Left lung (tissue), 10 donors: ENCODE measurements around the gene PTPRM. TPM values are rescaled to one million over a fixed set of nuclear protein-coding genes. Genes with fewer than 3 reads are reported as not detected.

Experiments used
- ATAC-seq: fragments of 200-7000 bp; cut with Tn5 transposase; one replicate; pipeline ENCODE4 v1.9.1; 2020; ENCODE audit warnings: moderate library complexity
- DNase-seq, 4 donors: peaks; one replicate each; pipeline ENCODE4 v3.0.0-alpha.2; 2013 to 2020
- H3K27ac ChIP-seq, 2 donors: fragments of 200-600 bp; sonication (generic) in 1 of 2; one replicate each; pipeline versions ENCODE4 v1.5.0 to v1.8.0; 2020 to 2021
- H3K27me3 ChIP-seq, 2 donors: fragments of 200-600 bp; sonication (generic) in 1 of 2; one replicate each; pipeline versions ENCODE4 v1.5.0 to v1.8.0; 2020 to 2021
- H3K36me3 ChIP-seq, 2 donors: fragments of 200-600 bp; sonication (generic) in 1 of 2; one replicate each; pipeline versions ENCODE4 v1.5.0 to v1.8.0; 2020 to 2021
- H3K4me1 ChIP-seq, 2 donors: fragments of 200-600 bp; one replicate each; pipeline ENCODE4 v1.8.0; 2021
- H3K4me3 ChIP-seq, 2 donors: fragments of 200-600 bp; sonication (generic) in 1 of 2; one replicate each; pipeline versions ENCODE4 v1.5.0 to v1.8.0; 2020 to 2021; ENCODE audit warnings: mild to moderate bottlenecking in 1 of 2
- H3K9me3 ChIP-seq, 2 donors: fragments of 200-600 bp; sonication (generic) in 1 of 2; one replicate each; pipeline versions ENCODE4 v1.5.0 to v1.8.0; 2020 to 2021
- intact Hi-C, 2 donors: fragments of 100-400 bp; cut with DNase I; formaldehyde crosslinking; loops; one replicate each; pipeline versions ENCODE4 v1.11.2 to v1.14.2; 2022
- polyA plus RNA-seq, 6 donors: library from polyadenylated mRNA; unstranded; fragments of 120-200 nt; gene quantifications; one replicate each; pipeline ENCODE4 v1.2.1, GENCODE V29; 2013; ENCODE audit not compliant: insufficient read length in 6 of 6
- total RNA-seq, 2 donors: library from RNA; stranded (reverse); fragmentation: NEBNext Ultra II Directional; extraction: Animal tissue kit (Norgen Biotek cat#: 25700); gene quantifications; one replicate each; pipeline ENCODE4 v1.2.1, GENCODE V29; 2021
- TF ChIP-seq, protein P1 (sequence below), 2 donors: fragments of 200-600 bp; sonication (generic) in 1 of 2; IDR thresholded peaks; one replicate each; pipeline versions ENCODE4 v1.5.0 to v1.8.0; 2021; ENCODE audit warnings: antibody characterized with exemption in 2 of 2
- donor health status: DM: no; HTN: yes; CAD: no.
- donor health status: DM: no; HTN: no; CAD: no.

The PTPRM gene
- total and polyA plus RNA-seq, 8 donors = 76.4 to 99.6 (median 90.1) TPM

DNA sequence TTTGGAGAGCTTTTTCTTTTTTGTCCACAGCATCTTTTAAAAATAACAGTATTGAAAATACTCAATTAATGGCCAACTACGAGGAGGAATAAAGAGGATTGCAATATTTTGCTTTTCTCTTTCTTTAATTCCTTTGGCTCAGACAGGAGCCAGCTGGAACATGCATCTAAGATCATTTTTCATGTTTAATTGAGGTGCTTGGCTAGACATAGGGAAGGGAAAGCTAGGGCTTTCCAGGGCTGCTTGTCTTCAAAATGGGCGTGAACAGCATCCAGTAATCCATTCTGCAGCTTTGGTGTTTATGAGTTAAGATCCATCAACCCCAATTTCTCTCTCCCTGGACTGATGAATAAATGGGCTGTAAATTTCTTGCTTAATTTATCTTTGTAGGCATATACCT is 323.0 kb downstream of the PTPRM start:
- no peak overlapping the region for H3K27ac ChIP-seq
- DNase-seq (peak in 1 of 4 donors; percentile 28), ATAC-seq (no peak)
- H3K4me1 ChIP-seq = no peaks in the 10 kb centered on the region
- H3K27me3 ChIP-seq = no peaks in the 10 kb centered on the region
- no peak overlapping the region for H3K4me3 ChIP-seq
- intact Hi-C loops = no loop called here
- TF ChIP-seq, protein P1, sequence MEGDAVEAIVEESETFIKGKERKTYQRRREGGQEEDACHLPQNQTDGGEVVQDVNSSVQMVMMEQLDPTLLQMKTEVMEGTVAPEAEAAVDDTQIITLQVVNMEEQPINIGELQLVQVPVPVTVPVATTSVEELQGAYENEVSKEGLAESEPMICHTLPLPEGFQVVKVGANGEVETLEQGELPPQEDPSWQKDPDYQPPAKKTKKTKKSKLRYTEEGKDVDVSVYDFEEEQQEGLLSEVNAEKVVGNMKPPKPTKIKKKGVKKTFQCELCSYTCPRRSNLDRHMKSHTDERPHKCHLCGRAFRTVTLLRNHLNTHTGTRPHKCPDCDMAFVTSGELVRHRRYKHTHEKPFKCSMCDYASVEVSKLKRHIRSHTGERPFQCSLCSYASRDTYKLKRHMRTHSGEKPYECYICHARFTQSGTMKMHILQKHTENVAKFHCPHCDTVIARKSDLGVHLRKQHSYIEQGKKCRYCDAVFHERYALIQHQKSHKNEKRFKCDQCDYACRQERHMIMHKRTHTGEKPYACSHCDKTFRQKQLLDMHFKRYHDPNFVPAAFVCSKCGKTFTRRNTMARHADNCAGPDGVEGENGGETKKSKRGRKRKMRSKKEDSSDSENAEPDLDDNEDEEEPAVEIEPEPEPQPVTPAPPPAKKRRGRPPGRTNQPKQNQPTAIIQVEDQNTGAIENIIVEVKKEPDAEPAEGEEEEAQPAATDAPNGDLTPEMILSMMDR (IDR thresholded peaks at IDR 0.05) = no peak
- no peaks in the 10 kb centered on the region for H3K9me3 ChIP-seq
- H3K36me3 ChIP-seq = no peaks in the 10 kb centered on the region

DNA sequence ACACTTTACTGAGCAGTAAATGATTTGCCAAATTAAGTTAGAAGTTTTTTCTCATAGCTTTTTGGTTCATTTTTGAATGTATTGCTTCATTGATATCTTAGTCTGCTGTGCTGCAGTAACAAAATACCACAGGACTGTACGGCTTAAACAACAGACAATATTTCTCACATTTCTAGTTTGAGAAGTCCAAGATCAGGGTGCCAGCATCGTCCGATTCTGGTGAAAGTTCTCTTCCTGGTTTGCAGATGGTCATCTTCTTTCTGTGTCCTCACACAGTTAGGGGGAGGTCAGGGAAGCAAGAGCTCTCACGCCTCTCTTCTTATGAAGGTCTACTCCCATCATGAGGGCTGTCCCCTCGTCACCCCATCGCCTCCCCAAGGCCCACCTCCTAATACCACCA is 325.4 kb downstream of the PTPRM start:
- intact Hi-C loops = no loop called here
- no peak overlapping the region for H3K27ac ChIP-seq

DNA sequence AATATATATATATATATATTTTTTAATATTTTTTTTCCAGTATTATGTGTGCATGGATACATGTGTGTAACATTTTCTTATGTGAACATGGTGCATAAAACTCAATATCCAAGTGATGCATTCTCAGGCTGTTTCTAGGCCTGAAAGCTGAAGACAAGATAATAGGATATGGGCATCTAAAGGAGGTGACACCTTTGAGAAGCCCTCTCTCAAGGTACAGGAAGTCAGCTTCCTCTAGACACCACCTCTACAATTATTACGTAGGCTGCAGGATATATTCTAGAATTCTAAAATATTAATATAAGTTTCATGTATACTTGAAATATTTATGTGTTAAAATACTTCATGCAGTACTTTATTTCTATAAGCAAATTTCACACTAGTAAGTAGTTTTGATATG is 327.5 kb downstream of the PTPRM start:
- DNase-seq (no peak), ATAC-seq (no peak)
- TF ChIP-seq, protein P1 (IDR thresholded peaks at IDR 0.05) = no peak
- Histone ChIP-seq H3K36me3 (no peaks in the 10 kb centered on the region), H3K4me3 (no peak overlapping the region), H3K9me3 (no peaks in the 10 kb centered on the region), H3K4me1 (no peaks in the 10 kb centered on the region), H3K27me3 (no peaks in the 10 kb centered on the region), H3K27ac (no peak overlapping the region)
- intact Hi-C loops = no loop called here

More for the DNA sequence above, 325.4 kb downstream of the PTPRM start:
- DNase-seq (no peak), ATAC-seq (no peak)
- Histone ChIP-seq H3K4me3 (no peak overlapping the region), H3K36me3 (no peaks in the 10 kb centered on the region), H3K9me3 (no peaks in the 10 kb centered on the region), H3K4me1 (no peaks in the 10 kb centered on the region), H3K27me3 (no peaks in the 10 kb centered on the region)
- TF ChIP-seq, protein P1 (IDR thresholded peaks at IDR 0.05) = no peak

DNA sequence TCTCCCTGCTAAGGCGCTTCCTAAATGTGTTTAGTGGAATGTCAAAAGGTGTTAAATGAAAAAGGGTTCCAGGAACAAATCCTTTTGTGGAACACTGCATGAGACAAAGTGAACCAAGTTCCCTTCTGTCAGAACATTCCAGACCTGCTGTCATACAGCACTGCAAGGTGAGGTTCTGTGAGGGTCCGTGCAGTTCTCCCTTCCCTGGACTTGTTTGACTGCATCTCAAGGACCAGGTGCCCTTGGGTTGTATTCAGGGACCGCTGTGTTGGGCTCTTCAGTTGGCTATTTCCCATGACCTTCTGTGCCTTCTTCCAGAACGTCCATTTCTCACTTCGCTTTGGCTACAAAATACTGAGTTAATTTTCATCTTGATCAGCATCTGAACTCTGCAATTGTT is 328.2 kb downstream of the PTPRM start:
- DNase-seq (no peak), ATAC-seq (no peak)
- Histone ChIP-seq H3K4me1 (no peaks in the 10 kb centered on the region), H3K27me3 (no peaks in the 10 kb centered on the region), H3K4me3 (no peak overlapping the region), H3K27ac (no peak overlapping the region), H3K9me3 (no peaks in the 10 kb centered on the region), H3K36me3 (no peaks in the 10 kb centered on the region)
- TF ChIP-seq, protein P1 (IDR thresholded peaks at IDR 0.05) = no peak
- intact Hi-C loops = no loop called here

DNA sequence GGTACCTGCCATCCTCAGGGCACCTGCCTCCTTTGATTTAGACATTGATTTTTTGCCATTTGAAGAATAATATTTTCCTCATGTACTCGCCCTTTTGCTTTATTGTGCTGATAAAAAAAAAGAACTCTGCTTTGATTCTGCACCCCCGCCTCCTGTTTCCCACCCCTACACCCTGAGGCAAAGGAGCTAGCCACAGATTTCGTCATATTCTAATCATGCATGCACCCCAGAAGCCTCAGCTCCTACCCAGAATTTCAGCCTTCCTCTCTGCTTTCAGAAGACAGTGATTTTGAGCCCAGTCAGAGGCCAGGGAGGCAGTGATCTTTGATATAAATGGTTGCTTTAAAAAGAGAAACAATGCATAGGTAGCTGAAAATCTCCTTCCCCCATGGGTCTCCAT is 329.0 kb downstream of the PTPRM start:
- no peaks in the 10 kb centered on the region for H3K36me3 ChIP-seq
- intact Hi-C loops = no loop called here
- DNase-seq (no peak), ATAC-seq (no peak)
- no peaks in the 10 kb centered on the region for H3K9me3 ChIP-seq
- no peaks in the 10 kb centered on the region for H3K27me3 ChIP-seq
- H3K4me3 ChIP-seq = no peak overlapping the region
- H3K4me1 ChIP-seq = no peaks in the 10 kb centered on the region
- peak overlapping the region in 1 of 2 donors; percentile 53 for H3K27ac ChIP-seq
- TF ChIP-seq, protein P1 (IDR thresholded peaks at IDR 0.05) = no peak
